Ascending aorta (tissue), 2 donors: Measurements from ENCODE around the gene OR6Y1. TPM values are rescaled to one million over a fixed set of nuclear protein-coding genes. Genes with fewer than 3 reads are reported as not detected.

Experiments used
- DNase-seq, 2 donors: peaks; one replicate each; pipeline ENCODE4 v3.0.0-alpha.2; 2019; ENCODE audit warnings: low spot score in 2 of 2
- H3K27ac ChIP-seq, 2 donors: fragments of 200-600 bp; sonication (generic); one replicate each; pipeline ENCODE4 v1.5.1; 2016 to 2017; ENCODE audit warnings: mild to moderate bottlenecking in 1 of 2
- H3K27me3 ChIP-seq: fragments of 200-600 bp; sonication (generic); one replicate; pipeline ENCODE4 v1.5.1; 2017
- H3K36me3 ChIP-seq, 2 donors: fragments of 200-600 bp; sonication (generic); one replicate each; pipeline ENCODE4 v1.5.1; 2016
- H3K4me1 ChIP-seq, 2 donors: fragments of 200-600 bp; sonication (generic); one replicate each; pipeline ENCODE4 v1.5.1; 2016 to 2017; ENCODE audit warnings: mild to moderate bottlenecking in 1 of 2
- H3K4me3 ChIP-seq, 2 donors: fragments of 200-600 bp; sonication (generic); one replicate each; pipeline ENCODE4 v1.5.1; 2016 to 2017; ENCODE audit warnings: mild to moderate bottlenecking in 1 of 2
- H3K9me3 ChIP-seq, 2 donors: fragments of 200-600 bp; sonication (generic); one replicate each; pipeline ENCODE4 v1.5.1; 2016
- intact Hi-C: fragments of 100-400 bp; cut with DNase I; formaldehyde crosslinking; loops from one replicate; pipeline ENCODE4 v1.15.1; 2023
- total RNA-seq: library from RNA; depleted of rRNA; stranded (reverse); fragments of >200 nt; gene quantifications from one replicate; pipeline ENCODE4 v1.1.0, GENCODE V29; 2016
- TF ChIP-seq, protein P1 (sequence below), 3 experiments: fragments of 200-600 bp in 2 of 3; fragments of 450-650 bp in 1 of 3; sonication (generic) in 2 of 3; IDR thresholded peaks; one replicate each; pipeline ENCODE4 v1.5.1; 2016 to 2019; ENCODE audit warnings: antibody characterized with exemption in 3 of 3, mild to moderate bottlenecking in 1 of 3, moderate library complexity in 1 of 3

The OR6Y1 gene
- total RNA-seq, 1 donor from 2014 or later = not detected

GRCh38 chr1:158572226-158572625 lies 18.0 kb upstream of the OR6Y1 start:
- Histone ChIP-seq H3K36me3 (no peaks in the 10 kb centered on the region), H3K9me3 (no peaks in the 10 kb centered on the region), H3K4me1 (no peaks in the 10 kb centered on the region), H3K27me3 (no peaks in the 10 kb centered on the region), H3K27ac (no peak overlapping the region), H3K4me3 (no peak overlapping the region)
- TF ChIP-seq, protein P1, sequence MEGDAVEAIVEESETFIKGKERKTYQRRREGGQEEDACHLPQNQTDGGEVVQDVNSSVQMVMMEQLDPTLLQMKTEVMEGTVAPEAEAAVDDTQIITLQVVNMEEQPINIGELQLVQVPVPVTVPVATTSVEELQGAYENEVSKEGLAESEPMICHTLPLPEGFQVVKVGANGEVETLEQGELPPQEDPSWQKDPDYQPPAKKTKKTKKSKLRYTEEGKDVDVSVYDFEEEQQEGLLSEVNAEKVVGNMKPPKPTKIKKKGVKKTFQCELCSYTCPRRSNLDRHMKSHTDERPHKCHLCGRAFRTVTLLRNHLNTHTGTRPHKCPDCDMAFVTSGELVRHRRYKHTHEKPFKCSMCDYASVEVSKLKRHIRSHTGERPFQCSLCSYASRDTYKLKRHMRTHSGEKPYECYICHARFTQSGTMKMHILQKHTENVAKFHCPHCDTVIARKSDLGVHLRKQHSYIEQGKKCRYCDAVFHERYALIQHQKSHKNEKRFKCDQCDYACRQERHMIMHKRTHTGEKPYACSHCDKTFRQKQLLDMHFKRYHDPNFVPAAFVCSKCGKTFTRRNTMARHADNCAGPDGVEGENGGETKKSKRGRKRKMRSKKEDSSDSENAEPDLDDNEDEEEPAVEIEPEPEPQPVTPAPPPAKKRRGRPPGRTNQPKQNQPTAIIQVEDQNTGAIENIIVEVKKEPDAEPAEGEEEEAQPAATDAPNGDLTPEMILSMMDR (IDR thresholded peaks at IDR 0.05) = no peak
- intact Hi-C loops = no loop called here
- no peak for DNase-seq

DNA sequence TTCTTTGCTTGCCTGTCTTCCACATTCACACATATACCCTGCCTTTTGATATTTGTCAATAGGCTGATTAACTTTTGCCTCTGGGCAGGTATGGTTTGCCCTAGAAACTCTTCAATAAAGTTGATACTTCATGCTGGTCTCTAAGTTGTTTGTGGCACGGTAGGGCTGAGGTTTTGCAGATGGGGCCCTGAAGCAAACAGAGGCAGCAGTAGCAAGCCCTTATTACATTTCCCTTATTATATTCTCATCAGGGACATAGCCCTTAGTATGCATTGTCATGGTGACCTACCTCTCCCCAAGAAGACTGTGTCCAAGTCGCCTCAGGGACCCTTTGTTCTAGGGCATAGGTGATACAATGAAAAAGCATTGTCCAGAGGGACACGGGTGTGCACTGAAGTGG lies 16.3 kb upstream of the OR6Y1 start, which contains the start of gene OR6P1:
TSS of gene OR6P1 (minus strand) at position 101 of the 400 bp plus-strand sequence. CDS start 6,976 bp downstream, outside the sequence.
- Histone ChIP-seq H3K4me1 (no peaks in the 10 kb centered on the region), H3K36me3 (no peaks in the 10 kb centered on the region), H3K4me3 (no peak within 1 kb of the TSS), H3K9me3 (no peaks in the 10 kb centered on the region), H3K27ac (no peak within 1 kb of the TSS), H3K27me3 (no peaks in the 10 kb centered on the region)
- intact Hi-C loops = no loop called here
- DNase-seq = no peak
- TF ChIP-seq, protein P1 (IDR thresholded peaks at IDR 0.05) = no peak

DNA sequence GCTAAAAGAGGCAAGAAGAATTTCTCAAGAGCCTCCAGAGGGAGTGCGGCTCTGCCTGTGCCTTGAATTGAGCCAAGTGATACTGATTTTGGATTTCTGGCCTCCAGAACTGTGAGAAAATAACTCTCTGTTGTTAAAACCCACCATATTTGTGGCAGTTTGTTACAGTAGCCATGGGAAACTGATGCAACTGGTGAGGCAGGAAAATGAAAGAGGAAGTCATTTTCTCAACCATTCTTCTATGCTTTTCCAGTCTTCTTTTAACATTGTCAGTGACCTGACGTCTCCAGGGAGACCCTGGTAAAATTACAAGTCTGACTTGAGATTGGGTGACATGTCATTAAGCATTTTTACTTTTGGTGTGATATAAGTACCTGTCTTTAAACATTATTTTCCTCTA lies 10.4 kb upstream of the OR6Y1 start:
- TF ChIP-seq, protein P1 (IDR thresholded peaks at IDR 0.05) = no peak
- Histone ChIP-seq H3K4me1 (no peaks in the 10 kb centered on the region), H3K4me3 (no peak overlapping the region), H3K27ac (no peak overlapping the region), H3K27me3 (no peaks in the 10 kb centered on the region), H3K9me3 (no peaks in the 10 kb centered on the region), H3K36me3 (no peaks in the 10 kb centered on the region)
- intact Hi-C loops = no loop called here
- no peak for DNase-seq

- TF ChIP-seq, protein P1 (IDR thresholded peaks at IDR 0.05) = no peak
- no peak for DNase-seq
- no peaks in the 10 kb centered on the region for H3K36me3 ChIP-seq
- H3K4me1 ChIP-seq = no peaks in the 10 kb centered on the region
- H3K9me3 ChIP-seq = no peaks in the 10 kb centered on the region
- no peak overlapping the region for H3K4me3 ChIP-seq
- H3K27me3 ChIP-seq = no peaks in the 10 kb centered on the region
- H3K27ac ChIP-seq = no peak overlapping the region
- intact Hi-C loops = no loop called here
These were observed 9.6 kb upstream of the OR6Y1 start for GRCh38 chr1:158563853-158564252.

- Histone ChIP-seq H3K27me3 (no peaks in the 10 kb centered on the region), H3K4me1 (no peaks in the 10 kb centered on the region), H3K9me3 (no peaks in the 10 kb centered on the region), H3K4me3 (no peak overlapping the region), H3K27ac (no peak overlapping the region), H3K36me3 (no peaks in the 10 kb centered on the region)
- no peak for DNase-seq
- TF ChIP-seq, protein P1 (IDR thresholded peaks at IDR 0.05) = no peak
- intact Hi-C loops = no loop called here
These were observed 5.5 kb upstream of the OR6Y1 start for GRCh38 chr1:158559696-158560095.

DNA sequence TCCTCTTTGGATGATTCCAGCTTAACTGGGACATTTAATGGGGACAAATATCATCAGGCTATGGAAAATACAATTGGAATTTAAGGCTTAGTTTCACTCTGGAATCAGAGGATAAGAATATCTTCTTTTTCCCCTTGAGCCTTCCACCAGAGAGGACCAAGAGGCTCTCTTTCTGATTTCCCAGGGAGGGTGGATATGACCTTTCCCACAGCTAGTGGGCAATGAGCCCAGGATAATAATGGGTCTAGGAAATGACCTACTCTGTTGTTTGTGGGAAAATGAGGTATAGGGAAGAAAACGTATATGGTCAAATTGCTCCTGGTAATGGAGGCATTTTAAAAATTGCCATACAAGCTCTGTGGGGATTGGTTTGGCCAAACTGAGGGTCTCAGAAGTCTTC lies 1.9 kb downstream of the OR6Y1 start:
- no peak for DNase-seq
- TF ChIP-seq, protein P1 (IDR thresholded peaks at IDR 0.05) = no peak
- no peaks in the 10 kb centered on the region for H3K9me3 ChIP-seq
- H3K27me3 ChIP-seq = no peaks in the 10 kb centered on the region
- no peaks in the 10 kb centered on the region for H3K4me1 ChIP-seq
- H3K27ac ChIP-seq = no peak overlapping the region
- no peak overlapping the region for H3K4me3 ChIP-seq
- H3K36me3 ChIP-seq = no peaks in the 10 kb centered on the region
- intact Hi-C loops = no loop called here
